GM23338 (cell line): ENCODE results near the gene HEBP1. TPM values are rescaled to one million over a fixed set of nuclear protein-coding genes. Genes with fewer than 3 reads are reported as not detected.

Source experiments
- ATAC-seq: fragments of 200-7000 bp; cut with Tn5 transposase; 3 replicates; pipeline ENCODE4 v1.9.1; 2020
- DNase-seq: peaks from one replicate; pipeline ENCODE4 v3.0.0-alpha.2; 2015; ENCODE audit warnings: low spot score
- H2AFZ ChIP-seq: fragments of 200-600 bp; sonication (generic); 2 replicates; pipeline ENCODE4 v1.8.0; 2016; ENCODE audit warnings: antibody characterized with exemption, mild to moderate bottlenecking, moderate library complexity
- H3F3A ChIP-seq: fragments of 200-600 bp; sonication (generic); replicated peaks from 2 replicates; pipeline ENCODE4 v1.8.0; 2017; ENCODE audit warnings: antibody characterized with exemption, mixed run types, low read depth
- H3K27ac ChIP-seq: fragments of 200-600 bp; sonication (generic); 2 replicates; pipeline ENCODE4 v1.6.1; 2016; ENCODE audit warnings: low read depth
- H3K27me3 ChIP-seq: fragments of 200-600 bp; sonication (generic); 2 replicates; pipeline ENCODE4 v1.8.0; 2016; ENCODE audit warnings: mild to moderate bottlenecking, mixed run types, moderate library complexity; ENCODE audit not compliant: insufficient read depth
- H3K36me3 ChIP-seq: fragments of 200-600 bp; sonication (generic); 2 replicates; pipeline ENCODE4 v1.8.0; 2016; ENCODE audit warnings: mild to moderate bottlenecking; ENCODE audit not compliant: insufficient read depth
- H3K4me1 ChIP-seq: fragments of 200-600 bp; sonication (generic); 2 replicates; pipeline ENCODE4 v1.8.0; 2016; ENCODE audit warnings: mild to moderate bottlenecking, moderate library complexity; ENCODE audit not compliant: insufficient read depth
- H3K4me2 ChIP-seq: fragments of 200-600 bp; sonication (generic); 2 replicates; pipeline ENCODE4 v1.7.1; 2017; ENCODE audit warnings: mixed run types
- H3K4me3 ChIP-seq: fragments of 200-600 bp; sonication (generic); 2 replicates; pipeline ENCODE4 v1.6.1; 2016; ENCODE audit warnings: mixed run types
- H3K79me2 ChIP-seq: fragments of 200-600 bp; sonication (generic); replicated peaks from 2 replicates; pipeline ENCODE4 v1.8.0; 2017; ENCODE audit warnings: mild to moderate bottlenecking; ENCODE audit not compliant: insufficient read depth
- H3K9me2 ChIP-seq: fragments of 200-600 bp; sonication (generic); 2 replicates; pipeline ENCODE4 v1.8.0; 2017; ENCODE audit not compliant: insufficient read depth
- H4K20me1 ChIP-seq: fragments of 200-600 bp; sonication (generic); replicated peaks from 2 replicates; pipeline ENCODE4 v1.8.0; 2017; ENCODE audit warnings: mild to moderate bottlenecking; ENCODE audit not compliant: insufficient read depth
- H3K27ac Mint-ChIP-seq: 2 replicates; pipeline ENCODE4 v1.8.0; 2020; ENCODE audit warnings: inconsistent platforms, mild to moderate bottlenecking, moderate library complexity, mixed read lengths
- H3K27me3 Mint-ChIP-seq: 3 replicates; pipeline ENCODE4 v1.8.0; 2022; ENCODE audit warnings: low read depth, mild to moderate bottlenecking, moderate library complexity, mixed read lengths, inconsistent platforms; ENCODE audit not compliant: insufficient read depth, poor library complexity
- H3K36me3 Mint-ChIP-seq: 3 replicates; pipeline ENCODE4 v1.8.0; 2021; ENCODE audit warnings: low read depth, mild to moderate bottlenecking, inconsistent platforms, moderate library complexity, mixed read lengths
- H3K4me1 Mint-ChIP-seq: 3 replicates; pipeline ENCODE4 v1.8.0; 2020; ENCODE audit warnings: mild to moderate bottlenecking, inconsistent platforms, mixed read lengths
- H3K4me3 Mint-ChIP-seq: 3 replicates; pipeline ENCODE4 v1.8.0; 2021; ENCODE audit warnings: moderate library complexity, mild to moderate bottlenecking, inconsistent platforms, mixed read lengths
- H3K9me3 Mint-ChIP-seq: 3 replicates; pipeline ENCODE4 v1.8.0; 2020; ENCODE audit warnings: moderate library complexity, mild to moderate bottlenecking, inconsistent platforms, mixed read lengths
- EZH2phosphoT487 ChIP-seq: fragments of 200-600 bp; sonication (generic); IDR thresholded peaks from one replicate; pipeline ENCODE4 v1.8.1; 2018; ENCODE audit warnings: antibody characterized with exemption; ENCODE audit not compliant: unreplicated experiment
- ZNF331 ChIP-seq: fragments of 250-450 bp; sonication (Bioruptor Pico); IDR thresholded peaks from 2 replicates; pipeline ENCODE4 v1.5.0; 2020; ENCODE audit warnings: low read depth, mild to moderate bottlenecking, moderate library complexity
- polyA plus RNA-seq: library from polyadenylated mRNA; unstranded; fragments of >200 nt; fragmentation: Nextera tagmentation; extraction: Ambion mirVana; gene quantifications from 2 replicates; pipeline ENCODE4 v1.2.1, GENCODE V29; 2016
- total RNA-seq: library from RNA; depleted of rRNA; stranded (reverse); fragments of >200 nt; shearing (Covaris generic); gene quantifications from 2 replicates; pipeline ENCODE4 v1.2.3, GENCODE V29; 2014
- TF ChIP-seq, protein P1 (sequence below): fragments of 250-450 bp; sonication (Bioruptor Pico); IDR thresholded peaks from 2 replicates; pipeline ENCODE4 v1.5.0; 2020; ENCODE audit warnings: mild to moderate bottlenecking, moderate library complexity
- TF ChIP-seq, protein P2 (sequence below): IDR thresholded peaks from one replicate; pipeline ENCODE4 v1.6.1; 2018; ENCODE audit warnings: antibody characterized with exemption; ENCODE audit not compliant: unreplicated experiment

HEBP1 gene
- total and polyA plus RNA-seq, 2 experiments from 2014 or later, result 25.2 to 45.1 TPM

GRCh38 chr12:13011098-13011497, 11.0 kb upstream of the HEBP1 start (continued):
- TF ChIP-seq, protein P1, sequence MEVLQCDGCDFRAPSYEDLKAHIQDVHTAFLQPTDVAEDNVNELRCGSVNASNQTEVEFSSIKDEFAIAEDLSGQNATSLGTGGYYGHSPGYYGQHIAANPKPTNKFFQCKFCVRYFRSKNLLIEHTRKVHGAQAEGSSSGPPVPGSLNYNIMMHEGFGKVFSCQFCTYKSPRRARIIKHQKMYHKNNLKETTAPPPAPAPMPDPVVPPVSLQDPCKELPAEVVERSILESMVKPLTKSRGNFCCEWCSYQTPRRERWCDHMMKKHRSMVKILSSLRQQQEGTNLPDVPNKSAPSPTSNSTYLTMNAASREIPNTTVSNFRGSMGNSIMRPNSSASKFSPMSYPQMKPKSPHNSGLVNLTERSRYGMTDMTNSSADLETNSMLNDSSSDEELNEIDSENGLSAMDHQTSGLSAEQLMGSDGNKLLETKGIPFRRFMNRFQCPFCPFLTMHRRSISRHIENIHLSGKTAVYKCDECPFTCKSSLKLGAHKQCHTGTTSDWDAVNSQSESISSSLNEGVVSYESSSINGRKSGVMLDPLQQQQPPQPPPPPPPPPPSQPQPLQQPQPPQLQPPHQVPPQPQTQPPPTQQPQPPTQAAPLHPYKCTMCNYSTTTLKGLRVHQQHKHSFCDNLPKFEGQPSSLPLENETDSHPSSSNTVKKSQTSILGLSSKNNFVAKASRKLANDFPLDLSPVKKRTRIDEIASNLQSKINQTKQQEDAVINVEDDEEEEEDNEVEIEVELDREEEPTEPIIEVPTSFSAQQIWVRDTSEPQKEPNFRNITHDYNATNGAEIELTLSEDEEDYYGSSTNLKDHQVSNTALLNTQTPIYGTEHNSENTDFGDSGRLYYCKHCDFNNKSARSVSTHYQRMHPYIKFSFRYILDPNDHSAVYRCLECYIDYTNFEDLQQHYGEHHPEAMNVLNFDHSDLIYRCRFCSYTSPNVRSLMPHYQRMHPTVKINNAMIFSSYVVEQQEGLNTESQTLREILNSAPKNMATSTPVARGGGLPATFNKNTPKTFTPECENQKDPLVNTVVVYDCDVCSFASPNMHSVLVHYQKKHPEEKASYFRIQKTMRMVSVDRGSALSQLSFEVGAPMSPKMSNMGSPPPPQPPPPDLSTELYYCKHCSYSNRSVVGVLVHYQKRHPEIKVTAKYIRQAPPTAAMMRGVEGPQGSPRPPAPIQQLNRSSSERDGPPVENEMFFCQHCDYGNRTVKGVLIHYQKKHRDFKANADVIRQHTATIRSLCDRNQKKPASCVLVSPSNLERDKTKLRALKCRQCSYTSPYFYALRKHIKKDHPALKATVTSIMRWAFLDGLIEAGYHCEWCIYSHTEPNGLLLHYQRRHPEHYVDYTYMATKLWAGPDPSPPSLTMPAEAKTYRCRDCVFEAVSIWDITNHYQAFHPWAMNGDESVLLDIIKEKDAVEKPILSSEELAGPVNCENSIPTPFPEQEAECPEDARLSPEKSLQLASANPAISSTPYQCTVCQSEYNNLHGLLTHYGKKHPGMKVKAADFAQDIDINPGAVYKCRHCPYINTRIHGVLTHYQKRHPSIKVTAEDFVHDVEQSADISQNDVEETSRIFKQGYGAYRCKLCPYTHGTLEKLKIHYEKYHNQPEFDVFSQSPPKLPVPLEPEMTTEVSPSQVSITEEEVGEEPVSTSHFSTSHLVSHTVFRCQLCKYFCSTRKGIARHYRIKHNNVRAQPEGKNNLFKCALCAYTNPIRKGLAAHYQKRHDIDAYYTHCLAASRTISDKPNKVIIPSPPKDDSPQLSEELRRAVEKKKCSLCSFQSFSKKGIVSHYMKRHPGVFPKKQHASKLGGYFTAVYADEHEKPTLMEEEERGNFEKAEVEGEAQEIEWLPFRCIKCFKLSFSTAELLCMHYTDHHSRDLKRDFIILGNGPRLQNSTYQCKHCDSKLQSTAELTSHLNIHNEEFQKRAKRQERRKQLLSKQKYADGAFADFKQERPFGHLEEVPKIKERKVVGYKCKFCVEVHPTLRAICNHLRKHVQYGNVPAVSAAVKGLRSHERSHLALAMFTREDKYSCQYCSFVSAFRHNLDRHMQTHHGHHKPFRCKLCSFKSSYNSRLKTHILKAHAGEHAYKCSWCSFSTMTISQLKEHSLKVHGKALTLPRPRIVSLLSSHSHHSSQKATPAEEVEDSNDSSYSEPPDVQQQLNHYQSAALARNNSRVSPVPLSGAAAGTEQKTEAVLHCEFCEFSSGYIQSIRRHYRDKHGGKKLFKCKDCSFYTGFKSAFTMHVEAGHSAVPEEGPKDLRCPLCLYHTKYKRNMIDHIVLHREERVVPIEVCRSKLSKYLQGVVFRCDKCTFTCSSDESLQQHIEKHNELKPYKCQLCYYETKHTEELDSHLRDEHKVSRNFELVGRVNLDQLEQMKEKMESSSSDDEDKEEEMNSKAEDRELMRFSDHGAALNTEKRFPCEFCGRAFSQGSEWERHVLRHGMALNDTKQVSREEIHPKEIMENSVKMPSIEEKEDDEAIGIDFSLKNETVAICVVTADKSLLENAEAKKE, result no peak

GRCh38 chr12:13008741-13009380, 8.8 kb upstream of the HEBP1 start:
- H4K20me1 ChIP-seq, result no peaks in the 10 kb centered on the region
- TF ChIP-seq EZH2phosphoT487 (no peak), ZNF331 (CRISPR knock-in tag) (no peak)
- TF ChIP-seq, protein P2, sequence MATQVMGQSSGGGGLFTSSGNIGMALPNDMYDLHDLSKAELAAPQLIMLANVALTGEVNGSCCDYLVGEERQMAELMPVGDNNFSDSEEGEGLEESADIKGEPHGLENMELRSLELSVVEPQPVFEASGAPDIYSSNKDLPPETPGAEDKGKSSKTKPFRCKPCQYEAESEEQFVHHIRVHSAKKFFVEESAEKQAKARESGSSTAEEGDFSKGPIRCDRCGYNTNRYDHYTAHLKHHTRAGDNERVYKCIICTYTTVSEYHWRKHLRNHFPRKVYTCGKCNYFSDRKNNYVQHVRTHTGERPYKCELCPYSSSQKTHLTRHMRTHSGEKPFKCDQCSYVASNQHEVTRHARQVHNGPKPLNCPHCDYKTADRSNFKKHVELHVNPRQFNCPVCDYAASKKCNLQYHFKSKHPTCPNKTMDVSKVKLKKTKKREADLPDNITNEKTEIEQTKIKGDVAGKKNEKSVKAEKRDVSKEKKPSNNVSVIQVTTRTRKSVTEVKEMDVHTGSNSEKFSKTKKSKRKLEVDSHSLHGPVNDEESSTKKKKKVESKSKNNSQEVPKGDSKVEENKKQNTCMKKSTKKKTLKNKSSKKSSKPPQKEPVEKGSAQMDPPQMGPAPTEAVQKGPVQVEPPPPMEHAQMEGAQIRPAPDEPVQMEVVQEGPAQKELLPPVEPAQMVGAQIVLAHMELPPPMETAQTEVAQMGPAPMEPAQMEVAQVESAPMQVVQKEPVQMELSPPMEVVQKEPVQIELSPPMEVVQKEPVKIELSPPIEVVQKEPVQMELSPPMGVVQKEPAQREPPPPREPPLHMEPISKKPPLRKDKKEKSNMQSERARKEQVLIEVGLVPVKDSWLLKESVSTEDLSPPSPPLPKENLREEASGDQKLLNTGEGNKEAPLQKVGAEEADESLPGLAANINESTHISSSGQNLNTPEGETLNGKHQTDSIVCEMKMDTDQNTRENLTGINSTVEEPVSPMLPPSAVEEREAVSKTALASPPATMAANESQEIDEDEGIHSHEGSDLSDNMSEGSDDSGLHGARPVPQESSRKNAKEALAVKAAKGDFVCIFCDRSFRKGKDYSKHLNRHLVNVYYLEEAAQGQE, result no peak
- H3K27ac ChIP-seq, result no peak overlapping the region
- no peaks in the 10 kb centered on the region for H3F3A ChIP-seq
- H3K4me1 Mint-ChIP-seq, result peaks cover 28% of the 10 kb centered on the region
- no peak overlapping the region for H3K4me2 ChIP-seq
- no peaks in the 10 kb centered on the region for H3K27me3 ChIP-seq
- no peaks in the 10 kb centered on the region for H3K36me3 Mint-ChIP-seq
- no peak for ATAC-seq
- H3K4me3 Mint-ChIP-seq, result no peak overlapping the region
- no peak for DNase-seq
- H3K79me2 ChIP-seq, result no peaks in the 10 kb centered on the region
- H3K4me3 ChIP-seq, result no peak overlapping the region
- no peak overlapping the region for H2AFZ ChIP-seq
- no peaks in the 10 kb centered on the region for H3K9me2 ChIP-seq
- no peak overlapping the region for H3K27ac Mint-ChIP-seq
- no peaks in the 10 kb centered on the region for H3K36me3 ChIP-seq
- peaks cover 9% of the 10 kb centered on the region for H3K27me3 Mint-ChIP-seq
- no peaks in the 10 kb centered on the region for H3K9me3 Mint-ChIP-seq
- peaks cover 21% of the 10 kb centered on the region for H3K4me1 ChIP-seq
